Muscle layer of duodenum (tissue), 2 donors: ENCODE data around the gene TLE7.

ENCODE experiments used
- H3K27ac ChIP-seq: one replicate; pipeline ENCODE4 v1.7.0; 2013; ENCODE audit warnings: mild to moderate bottlenecking, low read length
- H3K27me3 ChIP-seq: one replicate; pipeline ENCODE4 v1.7.0; 2013; ENCODE audit warnings: low read depth, mild to moderate bottlenecking, control low read depth, low read length
- H3K36me3 ChIP-seq, 2 donors: one replicate each; pipeline ENCODE4 v1.7.0; 2013; ENCODE audit warnings: low read length in 2 of 2, control low read depth in 1 of 2, mild to moderate bottlenecking in 1 of 2; ENCODE audit not compliant: insufficient read depth in 2 of 2, control insufficient read depth in 1 of 2
- H3K4me1 ChIP-seq, 2 donors: one replicate each; pipeline ENCODE4 v1.7.0; 2013; ENCODE audit warnings: low read length in 2 of 2, mild to moderate bottlenecking in 2 of 2, control low read depth in 1 of 2, moderate library complexity in 1 of 2; ENCODE audit not compliant: insufficient read depth in 2 of 2, control insufficient read depth in 1 of 2
- H3K4me3 ChIP-seq, 2 donors: one replicate each; pipeline ENCODE4 v1.7.0; 2013; ENCODE audit warnings: low read length in 2 of 2, low read depth in 1 of 2, mild to moderate bottlenecking in 1 of 2
- H3K9me3 ChIP-seq, 2 donors: one replicate each; pipeline ENCODE4 v1.7.0; 2013; ENCODE audit warnings: low read length in 2 of 2, control low read depth in 1 of 2, mild to moderate bottlenecking in 1 of 2; ENCODE audit not compliant: control insufficient read depth in 1 of 2
- donor health status: healthy.

TLE7 gene

GRCh38 chr16:71472931-71473330, 31.1 kb upstream of the TLE7 start:
- H3K36me3 ChIP-seq: peaks cover 18 to 46% of the 10 kb centered on the region in 2 donors
- no peaks in the 10 kb centered on the region for H3K9me3 ChIP-seq

GRCh38 chr16:71472051-71472450, 30.2 kb upstream of the TLE7 start:
- peaks cover 18 to 38% of the 10 kb centered on the region in 2 donors for H3K36me3 ChIP-seq
- no peak overlapping the region for H3K27ac ChIP-seq
- H3K9me3 ChIP-seq: no peaks in the 10 kb centered on the region
- H3K4me1 ChIP-seq: no peaks in the 10 kb centered on the region
- H3K27me3 ChIP-seq: no peaks in the 10 kb centered on the region
- H3K4me3 ChIP-seq: no peak overlapping the region

More at GRCh38 chr16:71472931-71473330, 31.1 kb upstream of the TLE7 start:
- no peaks in the 10 kb centered on the region for H3K27me3 ChIP-seq
- no peak overlapping the region for H3K27ac ChIP-seq
- H3K4me1 ChIP-seq: no peaks in the 10 kb centered on the region
- no peak overlapping the region for H3K4me3 ChIP-seq

- no peaks in the 10 kb centered on the region for H3K4me1 ChIP-seq
- no peaks in the 10 kb centered on the region for H3K9me3 ChIP-seq
- H3K27ac ChIP-seq: no peak overlapping the region
- no peaks in the 10 kb centered on the region for H3K27me3 ChIP-seq
- H3K4me3 ChIP-seq: no peak overlapping the region
- peaks cover 0 to under 1% of the 10 kb centered on the region in 2 donors for H3K36me3 ChIP-seq
These were observed 26.0 kb upstream of the TLE7 start for GRCh38 chr16:71467810-71468209.

- no peaks in the 10 kb centered on the region for H3K36me3 ChIP-seq
- no peaks in the 10 kb centered on the region for H3K27me3 ChIP-seq
- H3K4me1 ChIP-seq: peaks cover 0 to 19% of the 10 kb centered on the region in 2 donors
- no peak overlapping the region for H3K27ac ChIP-seq
- no peaks in the 10 kb centered on the region for H3K9me3 ChIP-seq
- no peak overlapping the region for H3K4me3 ChIP-seq
These were observed 22.4 kb upstream of the TLE7 start for GRCh38 chr16:71464231-71464630.

GRCh38 chr16:71461686-71462648, 20.1 kb upstream of the TLE7 start, which contains the start of gene ZNF23:
ZNF23 (minus strand) TSS chr16:71462247; CDS start chr16:71456796, 5,451 bp downstream.
- Histone ChIP-seq H3K27me3 (no peaks in the 10 kb centered on the region), H3K9me3 (no peaks in the 10 kb centered on the region), H3K4me3 (peak within 1 kb of the TSS; percentile 95 to 99), H3K36me3 (no peaks in the 10 kb centered on the region), H3K4me1 (peaks cover 0 to 19% of the 10 kb centered on the region in 2 donors), H3K27ac (peak within 1 kb of the TSS; percentile 78)

- Histone ChIP-seq H3K9me3 (no peaks in the 10 kb centered on the region), H3K4me3 (peak overlapping the region; percentile 95 to 99), H3K27me3 (no peaks in the 10 kb centered on the region), H3K4me1 (peaks cover 0 to 19% of the 10 kb centered on the region in 2 donors), H3K36me3 (peaks cover 7 to 9% of the 10 kb centered on the region in 2 donors), H3K27ac (no peak overlapping the region)
These were observed 19.1 kb upstream of the TLE7 start for GRCh38 chr16:71460941-71461340.

- no peak overlapping the region for H3K27ac ChIP-seq
- peaks cover 0 to 19% of the 10 kb centered on the region in 2 donors for H3K4me1 ChIP-seq
- H3K27me3 ChIP-seq: no peaks in the 10 kb centered on the region
- H3K9me3 ChIP-seq: no peaks in the 10 kb centered on the region
- no peak overlapping the region for H3K4me3 ChIP-seq
- peaks cover 14 to 16% of the 10 kb centered on the region in 2 donors for H3K36me3 ChIP-seq
These were observed 18.4 kb upstream of the TLE7 start for GRCh38 chr16:71460236-71460635.

GRCh38 chr16:71459510-71459909, 17.7 kb upstream of the TLE7 start:
- Histone ChIP-seq H3K4me1 (peaks cover 0 to 19% of the 10 kb centered on the region in 2 donors), H3K36me3 (peaks cover 22 to 23% of the 10 kb centered on the region in 2 donors), H3K4me3 (no peak overlapping the region), H3K9me3 (no peaks in the 10 kb centered on the region), H3K27ac (no peak overlapping the region), H3K27me3 (no peaks in the 10 kb centered on the region)

- Histone ChIP-seq H3K27ac (no peak overlapping the region), H3K4me3 (no peak overlapping the region), H3K9me3 (peaks cover 11 to 19% of the 10 kb centered on the region in 2 donors), H3K36me3 (peaks cover 47 to 50% of the 10 kb centered on the region in 2 donors), H3K27me3 (no peaks in the 10 kb centered on the region), H3K4me1 (peaks cover 0 to 19% of the 10 kb centered on the region in 2 donors)
These were observed 14.9 kb upstream of the TLE7 start for GRCh38 chr16:71456801-71457200.

GRCh38 chr16:71453036-71453435, 11.2 kb upstream of the TLE7 start:
- peaks cover 48 to 56% of the 10 kb centered on the region in 2 donors for H3K9me3 ChIP-seq
- H3K4me1 ChIP-seq: no peaks in the 10 kb centered on the region
- peak overlapping the region in 1 of 2 donors; percentile 44 for H3K4me3 ChIP-seq
- H3K27me3 ChIP-seq: no peaks in the 10 kb centered on the region
- H3K36me3 ChIP-seq: peaks cover 77 to 88% of the 10 kb centered on the region in 2 donors
- no peak overlapping the region for H3K27ac ChIP-seq

GRCh38 chr16:71449020-71449419, 7.2 kb upstream of the TLE7 start:
- Histone ChIP-seq H3K27ac (no peak overlapping the region), H3K9me3 (peaks cover 63 to 94% of the 10 kb centered on the region in 2 donors), H3K27me3 (no peaks in the 10 kb centered on the region), H3K4me3 (peak overlapping the region; percentile 49 to 57), H3K4me1 (no peaks in the 10 kb centered on the region), H3K36me3 (peaks cover 52 to 65% of the 10 kb centered on the region in 2 donors)
